ENCODE results near the gene GRID1.

The GRID1 gene

DNA sequence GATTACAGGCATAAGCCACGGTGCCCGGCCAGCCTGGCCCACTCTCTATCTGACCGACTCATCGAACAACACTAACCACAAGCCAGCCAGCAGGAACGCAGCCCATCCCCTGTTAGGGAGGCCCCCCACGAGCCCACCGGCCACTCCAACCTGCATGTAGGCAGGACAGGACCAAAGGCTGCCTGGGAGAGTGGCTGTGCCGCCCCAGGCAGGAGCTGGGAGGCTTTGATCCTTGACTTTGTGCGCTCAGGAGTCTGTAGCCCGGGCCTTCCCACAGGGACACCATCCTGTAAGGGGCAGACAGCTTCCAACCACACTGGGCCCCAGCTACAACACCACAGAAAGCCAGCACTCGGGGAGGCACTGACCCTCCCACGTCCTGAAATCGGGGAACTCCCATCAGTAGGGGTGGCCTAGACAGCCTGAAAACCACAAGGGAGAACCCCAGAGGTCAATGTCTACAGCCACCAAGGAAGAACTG lies 29.4 kb downstream of the GRID1 start:
- H3K4me3 ChIP-seq (ENCODE audit: low read depth, low read length) = no peak overlapping the region
- TF ChIP-seq, protein P1, sequence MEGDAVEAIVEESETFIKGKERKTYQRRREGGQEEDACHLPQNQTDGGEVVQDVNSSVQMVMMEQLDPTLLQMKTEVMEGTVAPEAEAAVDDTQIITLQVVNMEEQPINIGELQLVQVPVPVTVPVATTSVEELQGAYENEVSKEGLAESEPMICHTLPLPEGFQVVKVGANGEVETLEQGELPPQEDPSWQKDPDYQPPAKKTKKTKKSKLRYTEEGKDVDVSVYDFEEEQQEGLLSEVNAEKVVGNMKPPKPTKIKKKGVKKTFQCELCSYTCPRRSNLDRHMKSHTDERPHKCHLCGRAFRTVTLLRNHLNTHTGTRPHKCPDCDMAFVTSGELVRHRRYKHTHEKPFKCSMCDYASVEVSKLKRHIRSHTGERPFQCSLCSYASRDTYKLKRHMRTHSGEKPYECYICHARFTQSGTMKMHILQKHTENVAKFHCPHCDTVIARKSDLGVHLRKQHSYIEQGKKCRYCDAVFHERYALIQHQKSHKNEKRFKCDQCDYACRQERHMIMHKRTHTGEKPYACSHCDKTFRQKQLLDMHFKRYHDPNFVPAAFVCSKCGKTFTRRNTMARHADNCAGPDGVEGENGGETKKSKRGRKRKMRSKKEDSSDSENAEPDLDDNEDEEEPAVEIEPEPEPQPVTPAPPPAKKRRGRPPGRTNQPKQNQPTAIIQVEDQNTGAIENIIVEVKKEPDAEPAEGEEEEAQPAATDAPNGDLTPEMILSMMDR (conservative IDR thresholded peaks at IDR 0.05; ENCODE audit: low read depth, low read length) = no peak
- no peak for DNase-seq (ENCODE audit: low read depth)

DNA sequence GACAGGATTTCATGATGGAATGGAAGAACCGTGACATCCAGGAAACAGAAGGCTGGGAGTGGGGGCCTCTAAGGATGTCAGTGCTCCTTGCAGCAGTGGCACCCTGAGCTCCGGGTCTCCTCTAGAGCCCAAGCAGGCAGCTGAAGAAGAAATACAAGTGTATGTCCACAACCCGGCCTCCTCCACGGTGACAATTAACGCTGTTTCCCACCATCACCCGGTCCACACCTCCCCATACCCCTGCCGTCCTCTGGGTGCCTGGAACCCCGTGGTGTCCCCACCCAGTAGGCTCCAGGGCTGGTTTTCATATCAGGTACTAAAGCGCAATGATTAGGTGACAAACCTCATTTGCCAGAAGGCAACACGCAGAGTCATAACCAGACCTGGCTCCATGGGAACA lies 30.3 kb downstream of the GRID1 start:
- no peak overlapping the region for H3K4me3 ChIP-seq (ENCODE audit: low read depth, low read length)
- TF ChIP-seq, protein P1 (conservative IDR thresholded peaks at IDR 0.05; ENCODE audit: low read depth, low read length) = no peak
- no peak for DNase-seq (ENCODE audit: low read depth)

- DNase-seq (ENCODE audit: low read depth) = no peak
- TF ChIP-seq, protein P1 (conservative IDR thresholded peaks at IDR 0.05; ENCODE audit: low read depth, low read length) = no peak
- no peak overlapping the region for H3K4me3 ChIP-seq (ENCODE audit: low read depth, low read length)
Measured at GRCh38 chr10:86335831-86336230, 30.8 kb downstream of the GRID1 start.

DNA sequence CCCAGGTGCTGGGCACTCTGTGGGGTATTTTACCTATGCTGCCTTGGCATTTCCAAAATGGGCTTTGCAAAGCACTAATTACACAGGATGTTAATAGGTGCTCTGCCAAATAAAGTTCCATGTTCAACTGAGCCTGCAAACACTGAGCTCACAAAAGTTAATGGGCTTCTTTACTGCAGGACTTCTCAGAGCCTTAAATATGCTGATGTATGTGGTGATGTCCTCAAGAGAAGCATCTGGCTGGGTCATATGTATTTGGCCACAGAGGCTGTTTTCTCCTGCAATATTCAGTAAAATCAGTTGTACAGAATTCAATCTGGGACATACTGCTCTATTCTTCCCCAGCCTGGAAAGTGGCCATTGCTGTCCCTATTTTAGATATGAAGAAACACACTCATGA lies 31.3 kb downstream of the GRID1 start:
- H3K4me3 ChIP-seq (ENCODE audit: low read depth, low read length) = no peak overlapping the region
- no peak for DNase-seq (ENCODE audit: low read depth)
- TF ChIP-seq, protein P1 (conservative IDR thresholded peaks at IDR 0.05; ENCODE audit: low read depth, low read length) = no peak

- TF ChIP-seq, protein P1 (conservative IDR thresholded peaks at IDR 0.05; ENCODE audit: low read depth, low read length) = no peak
- no peak overlapping the region for H3K4me3 ChIP-seq (ENCODE audit: low read depth, low read length)
- DNase-seq (ENCODE audit: low read depth) = no peak
Measured at GRCh38 chr10:86334488-86335085, 32.0 kb downstream of the GRID1 start.

GRCh38 chr10:86333826-86334487 lies 32.6 kb downstream of the GRID1 start:
- TF ChIP-seq, protein P1 (conservative IDR thresholded peaks at IDR 0.05; ENCODE audit: low read depth, low read length) = no peak
- no peak overlapping the region for H3K4me3 ChIP-seq (ENCODE audit: low read depth, low read length)
- DNase-seq (ENCODE audit: low read depth) = no peak

DNA sequence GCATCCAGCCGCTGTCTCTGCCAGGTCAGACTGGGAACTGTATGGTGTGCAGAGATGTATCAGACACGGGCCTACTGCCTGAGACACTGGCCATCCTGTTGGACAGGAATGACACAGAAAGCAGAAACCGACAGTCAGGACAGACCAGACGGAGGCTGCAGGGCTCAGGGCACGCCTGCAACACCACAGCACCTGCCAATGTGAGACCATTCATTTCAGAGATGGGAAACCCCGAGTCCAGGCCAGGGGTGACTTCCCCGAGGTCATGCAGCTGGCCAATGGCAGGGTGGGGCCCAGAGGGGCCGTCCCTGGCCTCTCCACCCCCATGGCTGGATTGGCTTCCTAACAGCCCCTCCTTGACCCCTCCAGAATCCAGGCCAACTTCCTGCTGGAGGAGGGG lies 34.7 kb downstream of the GRID1 start:
- no peak overlapping the region for H3K4me3 ChIP-seq (ENCODE audit: low read depth, low read length)
- no peak for DNase-seq (ENCODE audit: low read depth)
- TF ChIP-seq, protein P1 (conservative IDR thresholded peaks at IDR 0.05; ENCODE audit: low read depth, low read length) = no peak

Measured in choroid plexus epithelial cell (primary cell).